IPS-20b (cell line): ENCODE data around the gene HMCN1.
"Not testable (repeated sequence)": the region's sequence is repeated elsewhere in the genome, so short reads cannot be mapped to it uniquely, and the experiment has no call there.

Source experiments
- H3K27ac ChIP-seq: one replicate; pipeline ENCODE4 v1.5.1; 2013; ENCODE audit warnings: low read length
- H3K27me3 ChIP-seq: 2 replicates; pipeline ENCODE4 v1.6.1; 2013; ENCODE audit warnings: mild to moderate bottlenecking, low read length, inconsistent platforms; ENCODE audit not compliant: insufficient read depth
- H3K36me3 ChIP-seq: 2 replicates; pipeline ENCODE4 v1.6.1; 2013; ENCODE audit warnings: low read depth, mild to moderate bottlenecking, inconsistent platforms, low read length, moderate library complexity; ENCODE audit not compliant: insufficient read depth
- H3K4me1 ChIP-seq: 2 replicates; pipeline ENCODE4 v1.6.1; 2013; ENCODE audit warnings: mild to moderate bottlenecking, control low read depth, inconsistent platforms, low read length, moderate library complexity; ENCODE audit not compliant: insufficient read depth
- H3K4me3 ChIP-seq: 2 replicates; pipeline ENCODE4 v1.5.1; 2013; ENCODE audit warnings: mild to moderate bottlenecking, low read length, inconsistent platforms
- H3K9ac ChIP-seq: 2 replicates; pipeline ENCODE4 v1.6.1; 2013; ENCODE audit warnings: low read depth, mild to moderate bottlenecking, inconsistent platforms, low read length, moderate library complexity
- H3K9me3 ChIP-seq: 2 replicates; pipeline ENCODE4 v1.6.1; 2013; ENCODE audit warnings: mild to moderate bottlenecking, low read depth, low read length, inconsistent platforms; ENCODE audit not compliant: insufficient read depth

The HMCN1 gene

DNA sequence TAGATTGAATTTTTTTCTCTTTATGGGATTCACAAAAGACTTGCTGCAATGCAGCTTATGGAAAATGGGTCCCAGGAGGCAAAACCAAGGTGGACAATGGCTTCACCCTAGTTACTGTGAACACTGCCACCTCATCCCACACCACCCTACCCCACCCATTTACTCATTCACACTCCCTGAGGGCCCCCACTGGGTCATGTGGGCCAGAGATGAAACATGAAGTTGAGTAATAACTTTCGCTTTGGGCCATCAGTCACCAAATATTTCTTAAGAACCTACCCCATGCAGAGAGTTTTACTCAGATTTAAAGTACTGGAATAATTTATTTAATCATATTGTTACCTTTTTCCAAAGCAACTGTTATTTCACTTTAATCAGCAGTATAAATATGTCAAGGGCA lies 449.0 kb downstream of the HMCN1 start:
- Histone ChIP-seq H3K27ac (no peak overlapping the region), H3K9ac (no peak overlapping the region), H3K36me3 (no peaks in the 10 kb centered on the region), H3K9me3 (no peaks in the 10 kb centered on the region), H3K4me1 (no peaks in the 10 kb centered on the region), H3K27me3 (no peaks in the 10 kb centered on the region), H3K4me3 (no peak overlapping the region)

DNA sequence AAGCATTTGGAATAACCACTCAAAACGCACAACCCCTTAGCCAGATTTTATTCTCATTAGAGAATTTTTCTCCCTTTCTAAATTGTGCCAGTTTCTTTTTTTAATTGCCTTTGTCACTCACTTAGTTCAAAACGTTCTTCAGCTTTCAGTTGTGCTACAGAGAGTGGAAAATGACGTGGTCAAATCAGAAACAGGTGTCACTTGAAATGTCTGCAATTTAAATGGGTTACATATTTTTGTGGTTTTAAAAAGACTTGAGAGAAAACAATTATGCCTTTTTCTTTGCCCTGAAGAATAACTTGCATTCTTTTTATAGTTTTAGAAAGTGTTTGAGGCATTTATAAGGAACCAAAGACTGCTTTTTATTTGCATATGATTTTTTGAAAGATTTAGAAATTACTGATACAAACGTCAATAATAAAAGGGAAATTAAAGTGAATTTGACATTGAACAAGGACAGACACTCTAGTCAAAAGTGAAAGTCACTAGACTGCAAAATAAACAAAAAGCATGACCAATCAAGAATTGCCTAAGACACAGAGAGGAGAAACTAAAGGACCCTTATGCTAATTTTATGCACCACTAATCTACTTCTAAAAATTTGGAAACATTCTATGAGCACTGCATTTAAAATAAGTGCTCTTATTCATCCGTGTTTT lies 449.9 kb downstream of the HMCN1 start:
- no peak overlapping the region for H3K27ac ChIP-seq
- H3K9ac ChIP-seq = no peak overlapping the region
- no peaks in the 10 kb centered on the region for H3K27me3 ChIP-seq
- no peaks in the 10 kb centered on the region for H3K9me3 ChIP-seq
- H3K4me3 ChIP-seq = no peak overlapping the region
- no peaks in the 10 kb centered on the region for H3K36me3 ChIP-seq
- no peaks in the 10 kb centered on the region for H3K4me1 ChIP-seq

GRCh38 chr1:186186251-186186650 lies 452.1 kb downstream of the HMCN1 start:
- not testable (repeated sequence) for H3K9me3 ChIP-seq, H3K27me3 ChIP-seq, H3K9ac ChIP-seq, H3K36me3 ChIP-seq, H3K27ac ChIP-seq, H3K4me1 ChIP-seq, H3K4me3 ChIP-seq

DNA sequence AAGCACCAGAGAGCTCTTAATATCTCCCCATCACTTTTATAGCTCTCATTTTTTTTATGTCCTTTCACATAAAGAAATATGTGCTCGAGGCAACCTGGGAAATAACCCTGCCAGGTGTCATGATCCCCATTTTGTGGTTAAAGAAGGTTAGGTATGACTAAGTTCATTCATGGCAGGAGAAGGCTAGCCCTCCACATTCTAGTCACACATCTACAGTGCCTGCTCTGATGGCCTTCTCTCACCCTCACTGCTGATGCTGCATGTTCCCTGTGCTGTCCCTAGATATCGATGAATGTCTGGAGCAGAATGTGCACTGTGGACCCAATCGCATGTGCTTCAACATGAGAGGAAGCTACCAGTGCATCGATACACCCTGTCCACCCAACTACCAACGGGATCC lies 453.4 kb downstream of the HMCN1 start:
- Histone ChIP-seq H3K4me1 (no peaks in the 10 kb centered on the region), H3K27me3 (no peaks in the 10 kb centered on the region), H3K9me3 (no peaks in the 10 kb centered on the region), H3K36me3 (no peaks in the 10 kb centered on the region), H3K27ac (no peak overlapping the region), H3K4me3 (no peak overlapping the region), H3K9ac (no peak overlapping the region)

DNA sequence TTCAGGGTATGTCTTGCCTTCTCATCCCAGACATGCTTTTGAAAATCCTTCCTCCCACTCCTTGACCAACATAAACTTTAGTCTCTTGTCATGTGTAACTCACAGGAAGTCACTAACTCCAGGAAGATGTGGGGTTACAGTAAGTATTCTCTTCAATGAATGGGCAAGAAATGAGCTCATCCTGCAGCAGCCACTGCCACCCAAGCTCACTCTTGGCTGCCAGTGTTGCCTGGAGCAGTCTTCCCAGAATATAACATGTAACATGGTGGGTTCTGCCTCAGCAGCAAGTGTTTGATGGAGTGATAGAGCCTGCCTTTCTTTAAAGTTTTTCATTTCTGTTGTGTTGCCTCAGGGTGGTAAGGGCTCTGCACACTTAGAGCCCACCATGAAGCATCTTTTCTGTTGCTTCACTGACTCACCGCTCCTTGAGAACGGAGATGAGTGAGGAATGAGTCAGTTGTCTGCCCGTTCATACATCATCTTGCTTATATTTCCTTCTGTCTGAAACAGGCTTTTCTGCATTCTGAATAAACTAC lies 453.9 kb downstream of the HMCN1 start:
- no peak overlapping the region for H3K4me3 ChIP-seq
- no peaks in the 10 kb centered on the region for H3K36me3 ChIP-seq
- no peak overlapping the region for H3K9ac ChIP-seq
- no peaks in the 10 kb centered on the region for H3K4me1 ChIP-seq
- H3K9me3 ChIP-seq = no peaks in the 10 kb centered on the region
- H3K27ac ChIP-seq = no peak overlapping the region
- H3K27me3 ChIP-seq = no peaks in the 10 kb centered on the region

DNA sequence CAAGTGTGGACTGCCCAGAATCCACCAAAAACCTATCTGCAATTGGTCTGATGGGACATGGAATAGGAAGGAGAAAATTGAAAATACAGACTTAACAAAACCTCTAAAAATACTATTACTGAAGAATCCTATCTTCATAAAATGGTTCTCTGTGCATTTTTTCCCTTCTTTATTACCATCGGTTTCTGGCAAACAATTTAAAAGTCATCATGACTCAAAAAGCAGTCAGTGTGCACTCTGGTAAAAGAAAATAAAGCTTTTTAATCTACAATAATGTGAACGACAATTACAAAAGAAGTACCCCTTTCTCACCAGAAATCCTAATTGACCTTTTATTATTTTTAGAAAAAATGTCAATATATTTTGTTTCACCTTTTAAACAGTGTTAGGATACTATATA lies 454.5 kb downstream of the HMCN1 start:
- no peak overlapping the region for H3K9ac ChIP-seq
- H3K4me1 ChIP-seq = no peaks in the 10 kb centered on the region
- no peaks in the 10 kb centered on the region for H3K9me3 ChIP-seq
- no peak overlapping the region for H3K27ac ChIP-seq
- H3K36me3 ChIP-seq = no peaks in the 10 kb centered on the region
- no peaks in the 10 kb centered on the region for H3K27me3 ChIP-seq
- H3K4me3 ChIP-seq = no peak overlapping the region

GRCh38 chr1:186189156-186189555 lies 455.0 kb downstream of the HMCN1 start:
- Histone ChIP-seq H3K9me3 (no peaks in the 10 kb centered on the region), H3K36me3 (no peaks in the 10 kb centered on the region), H3K27ac (no peak overlapping the region), H3K4me3 (no peak overlapping the region), H3K4me1 (no peaks in the 10 kb centered on the region), H3K27me3 (no peaks in the 10 kb centered on the region), H3K9ac (no peak overlapping the region)

DNA sequence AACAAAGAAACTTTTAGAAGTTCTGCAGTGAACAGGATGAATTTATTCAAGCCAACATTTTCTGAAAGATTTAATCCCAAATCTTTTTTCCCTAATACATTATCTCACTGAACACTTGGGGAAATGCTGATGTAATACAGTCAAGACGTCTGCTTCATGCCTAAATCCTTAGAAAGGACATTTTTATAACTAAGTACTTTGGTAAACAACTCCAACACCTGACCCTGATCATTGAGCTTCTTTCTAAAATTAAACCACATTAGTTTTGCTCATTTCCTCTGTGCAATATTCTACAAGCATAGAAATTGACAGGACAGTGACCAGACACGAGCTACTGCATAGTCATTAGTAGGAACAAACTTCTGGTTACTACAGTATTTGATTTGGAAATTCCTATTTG lies 457.3 kb downstream of the HMCN1 start:
- H3K9ac ChIP-seq = no peak overlapping the region

GRCh38 chr1:186193224-186193623 lies 459.0 kb downstream of the HMCN1 start:
- H3K36me3 ChIP-seq = no peaks in the 10 kb centered on the region
- H3K4me3 ChIP-seq = no peak overlapping the region
- no peaks in the 10 kb centered on the region for H3K4me1 ChIP-seq
- no peak overlapping the region for H3K9ac ChIP-seq
- no peaks in the 10 kb centered on the region for H3K27me3 ChIP-seq
- H3K9me3 ChIP-seq = no peaks in the 10 kb centered on the region
- H3K27ac ChIP-seq = no peak overlapping the region

More for the DNA sequence above, 457.3 kb downstream of the HMCN1 start:
- Histone ChIP-seq H3K27me3 (no peaks in the 10 kb centered on the region), H3K36me3 (no peaks in the 10 kb centered on the region), H3K4me3 (no peak overlapping the region), H3K4me1 (no peaks in the 10 kb centered on the region), H3K9me3 (no peaks in the 10 kb centered on the region), H3K27ac (no peak overlapping the region)

DNA sequence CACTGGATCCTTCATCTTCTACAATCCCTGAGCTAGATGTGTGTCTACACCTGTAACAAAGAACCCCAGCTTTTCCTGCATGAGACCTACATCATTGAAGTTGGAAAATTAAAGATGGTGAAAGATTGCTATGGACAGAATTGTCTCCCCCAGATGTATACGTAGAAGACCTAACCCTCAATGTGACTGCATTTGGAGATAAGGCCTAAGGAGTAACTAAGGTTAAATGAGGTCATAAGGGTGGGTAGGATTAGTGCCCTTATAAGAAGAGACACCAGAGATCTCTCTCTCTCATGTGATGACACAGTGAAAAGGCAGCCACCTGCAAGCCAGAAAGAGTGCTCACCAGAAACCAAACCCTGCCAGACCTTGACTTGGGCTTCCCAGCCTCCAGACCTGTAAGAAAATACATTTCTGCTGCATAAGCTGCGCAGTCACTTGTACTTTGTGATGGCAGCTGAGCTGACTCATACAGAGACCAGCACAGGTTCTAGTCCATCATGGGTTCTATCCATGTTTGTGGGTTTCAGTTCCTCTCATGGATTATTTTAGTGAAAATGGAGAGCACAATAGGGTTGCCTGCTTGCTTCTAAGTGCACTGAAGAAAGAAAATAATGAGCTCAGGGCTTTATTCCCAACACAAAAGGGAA lies 460.0 kb downstream of the HMCN1 start:
- Histone ChIP-seq H3K9ac (no peak overlapping the region), H3K27ac (no peak overlapping the region), H3K27me3 (no peaks in the 10 kb centered on the region), H3K36me3 (no peaks in the 10 kb centered on the region), H3K9me3 (no peaks in the 10 kb centered on the region), H3K4me3 (no peak overlapping the region), H3K4me1 (no peaks in the 10 kb centered on the region)

DNA sequence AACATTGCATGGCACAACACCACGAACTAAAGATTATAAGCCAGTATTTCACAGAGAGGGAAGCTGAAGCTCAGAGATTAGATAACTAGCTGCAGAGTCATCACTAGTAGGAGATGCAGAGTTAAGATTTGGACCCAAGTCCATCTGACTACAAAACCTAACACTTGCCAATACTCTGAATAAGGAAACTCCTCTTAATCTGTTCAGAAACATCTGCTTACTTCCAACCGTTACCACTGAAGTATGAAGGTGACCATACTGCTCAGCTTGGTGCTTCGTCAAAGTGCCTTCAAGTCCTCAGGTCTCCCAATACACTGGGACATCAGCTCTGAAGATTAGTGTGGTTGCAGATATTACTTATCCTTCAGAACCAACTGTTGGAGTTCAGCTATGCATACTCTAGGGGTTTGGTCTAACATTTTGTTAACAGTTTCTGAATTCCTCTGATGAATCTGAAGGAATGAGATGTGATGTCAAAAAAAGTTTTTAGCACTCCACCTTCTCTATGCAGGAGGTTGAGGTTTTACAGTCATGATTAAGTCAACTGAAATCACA lies 461.3 kb downstream of the HMCN1 start:
- H3K27me3 ChIP-seq = no peaks in the 10 kb centered on the region
- H3K27ac ChIP-seq = no peak overlapping the region
- H3K4me3 ChIP-seq = no peak overlapping the region
- H3K9ac ChIP-seq = no peak overlapping the region
- H3K9me3 ChIP-seq = no peaks in the 10 kb centered on the region
- no peaks in the 10 kb centered on the region for H3K4me1 ChIP-seq
- H3K36me3 ChIP-seq = no peaks in the 10 kb centered on the region

GRCh38 chr1:186202271-186202764 lies 468.1 kb downstream of the HMCN1 start:
- Histone ChIP-seq H3K4me3 (no peak overlapping the region), H3K27ac (no peak overlapping the region), H3K4me1 (peaks cover 8% of the 10 kb centered on the region), H3K27me3 (no peaks in the 10 kb centered on the region), H3K36me3 (no peaks in the 10 kb centered on the region), H3K9me3 (no peaks in the 10 kb centered on the region), H3K9ac (no peak overlapping the region)
